ENCODE data around the gene DDX4. TPM values are rescaled to one million over a fixed set of nuclear protein-coding genes. Genes with fewer than 3 reads are reported as not detected.

The DDX4 gene
- total RNA-seq, 1 experiment from 2014 or later = not detected

GRCh38 chr5:55832446-55832845, 94.6 kb downstream of the DDX4 start:
- no peaks in the 10 kb centered on the region for H3K9me2 ChIP-seq (ENCODE audit: insufficient read depth)
- no peak overlapping the region for H2AFZ ChIP-seq (ENCODE audit: low read depth, low read length, poor library complexity, severe bottlenecking)
- H3K27me3 ChIP-seq (ENCODE audit: insufficient read depth, low read length) = no peaks in the 10 kb centered on the region
- H3K9ac ChIP-seq (ENCODE audit: low read length) = no peak overlapping the region
- BruUV-seq (replicated peaks) = no TSS peak
- H3K4me2 ChIP-seq (ENCODE audit: low read length) = no peak overlapping the region
- H3K4me3 ChIP-seq (replicated peaks in 1 of 2; ENCODE audit: low read depth in 1 of 2, low read length in 2 of 2) = no peak overlapping the region
- intact Hi-C loops (cut with micrococcal nuclease) = no loop called here
- ATAC-seq (no peak), DNase-seq (ENCODE audit: low read depth, low spot score) (no peak)
- H3K36me3 ChIP-seq (ENCODE audit: control insufficient read depth in 1 of 2, insufficient read depth in 2 of 2, low read length in 2 of 2) = no peaks in the 10 kb centered on the region
- TF ChIP-seq RAD21 (IDR thresholded peaks at IDR 0.05; ENCODE audit: low read depth) (no peak), ZBTB33 (IDR thresholded peaks at IDR 0.05; ENCODE audit: extremely low read depth, insufficient replicate concordance, low read length) (no peak), JUND (IDR thresholded peaks at IDR 0.05) (no peak), YY1 (IDR thresholded peaks at IDR 0.05; ENCODE audit: extremely low read depth, insufficient replicate concordance, low read depth, low read length) (no peak), POLR2AphosphoS5 (IDR thresholded peaks at IDR 0.05; ENCODE audit: low read depth, low read length) (no peak), EGR1 (IDR thresholded peaks at IDR 0.05; ENCODE audit: low read depth) (no peak)
- CTCF ChIA-PET = no interaction called here
- no peaks in the 10 kb centered on the region for H4K20me1 ChIP-seq (ENCODE audit: insufficient read depth)
- no peak overlapping the region for H3K27ac ChIP-seq (ENCODE audit: low read depth, low read length)
- POLR2A ChIA-PET = no interaction called here
- no peaks in the 10 kb centered on the region for H3K9me3 ChIP-seq (ENCODE audit: control insufficient read depth in 1 of 2, insufficient read depth in 1 of 2, low read depth in 1 of 2, low read length in 2 of 2)
- no peaks in the 10 kb centered on the region for H3K79me2 ChIP-seq (ENCODE audit: insufficient read depth, low read length)
- no peaks in the 10 kb centered on the region for H3K4me1 ChIP-seq (ENCODE audit: control insufficient read depth in 1 of 2, insufficient read depth in 2 of 2, low read length in 2 of 2)
- RAD21 ChIA-PET (ENCODE audit: low non-redundant PET in 1 of 2, low total read pairs in 2 of 2, uncharacterized antibody in 2 of 2, unreplicated experiment in 2 of 2) = no interaction called here

GRCh38 chr5:55836191-55836590, 98.3 kb downstream of the DDX4 start:
- H4K20me1 ChIP-seq (ENCODE audit: insufficient read depth) = no peaks in the 10 kb centered on the region
- intact Hi-C loops (cut with micrococcal nuclease) = no loop called here
- no peaks in the 10 kb centered on the region; the same call in 1 of the 2 replicates for H3K9me2 ChIP-seq (ENCODE audit: insufficient read depth)
- DNase-seq (ENCODE audit: low read depth, low spot score) = no peak
- no peak overlapping the region for H2AFZ ChIP-seq (ENCODE audit: low read depth, low read length, poor library complexity, severe bottlenecking)
- CTCF ChIA-PET = no interaction called here
- BruUV-seq (replicated peaks) = no TSS peak
- H3K27ac ChIP-seq (ENCODE audit: low read depth, low read length) = no peak overlapping the region
- no peak overlapping the region for H3K4me3 ChIP-seq (replicated peaks in 1 of 2; ENCODE audit: low read depth in 1 of 2, low read length in 2 of 2)
- H3K4me2 ChIP-seq (ENCODE audit: low read length) = no peak overlapping the region
- H3K79me2 ChIP-seq (ENCODE audit: insufficient read depth, low read length) = no peaks in the 10 kb centered on the region
- H3K27me3 ChIP-seq (ENCODE audit: insufficient read depth, low read length) = no peaks in the 10 kb centered on the region
- no peaks in the 10 kb centered on the region for H3K4me1 ChIP-seq (ENCODE audit: control insufficient read depth in 1 of 2, insufficient read depth in 2 of 2, low read length in 2 of 2)
- RAD21 ChIA-PET (ENCODE audit: low non-redundant PET in 1 of 2, low total read pairs in 2 of 2, uncharacterized antibody in 2 of 2, unreplicated experiment in 2 of 2) = no interaction called here
- ATAC-seq = no peak
- no peak overlapping the region for H3K9ac ChIP-seq (ENCODE audit: low read length)
- H3K36me3 ChIP-seq (ENCODE audit: control insufficient read depth in 1 of 2, insufficient read depth in 2 of 2, low read length in 2 of 2) = no peaks in the 10 kb centered on the region
- POLR2A ChIA-PET = no interaction called here
- H3K9me3 ChIP-seq (ENCODE audit: control insufficient read depth in 1 of 2, insufficient read depth in 1 of 2, low read depth in 1 of 2, low read length in 2 of 2) = no peaks in the 10 kb centered on the region
- TF ChIP-seq ELF1 (IDR thresholded peaks at IDR 0.05; ENCODE audit: borderline replicate concordance, low read depth) (no peak), ZNF274 (IDR thresholded peaks at IDR 0.05; ENCODE audit: low read depth, low read length) (no peak), REST (IDR thresholded peaks at IDR 0.05; ENCODE audit: low read depth) (no peak), CTCF (IDR thresholded peaks at IDR 0.05 in 2 of 3, conservative IDR thresholded peaks at IDR 0.05 in 1 of 3; ENCODE audit: borderline replicate concordance in 1 of 3, insufficient read depth in 1 of 3, low read depth in 2 of 3, low read length in 2 of 3) (no peak), RAD21 (IDR thresholded peaks at IDR 0.05; ENCODE audit: low read depth) (no peak), YY1 (IDR thresholded peaks at IDR 0.05; ENCODE audit: extremely low read depth, insufficient replicate concordance, low read depth, low read length) (no peak), CBX3 (IDR thresholded peaks at IDR 0.05; ENCODE audit: low read depth) (no peak)

All from HCT116 (cell line).